ENCODE measurements around the gene ENTREP1.
"Not testable (repeated sequence)": the region's sequence is repeated elsewhere in the genome, so short reads cannot be mapped to it uniquely, and the experiment has no call there.

Gene ENTREP1

GRCh38 chr9:69370430-69370829, 45.4 kb downstream of the ENTREP1 start:
- DNase-seq = no peak

- DNase-seq = no peak
Observed at GRCh38 chr9:69371001-69371400, 46.0 kb downstream of the ENTREP1 start.

- DNase-seq = no peak
Observed at GRCh38 chr9:69376651-69377050, 51.6 kb downstream of the ENTREP1 start.

- no peak for DNase-seq
Observed at GRCh38 chr9:69377291-69377690, 52.3 kb downstream of the ENTREP1 start.

- no peak for DNase-seq
Observed at GRCh38 chr9:69377981-69378380, 53.0 kb downstream of the ENTREP1 start.

- DNase-seq = no peak
Observed at GRCh38 chr9:69379270-69379982, 54.4 kb downstream of the ENTREP1 start.

- no peak for DNase-seq
Observed at GRCh38 chr9:69380301-69380700, 55.3 kb downstream of the ENTREP1 start.

- no peak for DNase-seq
Observed at GRCh38 chr9:69380811-69381210, 55.8 kb downstream of the ENTREP1 start.

GRCh38 chr9:69382135-69382534, 57.1 kb downstream of the ENTREP1 start:
- DNase-seq = no peak

GRCh38 chr9:69385581-69386033, 60.6 kb downstream of the ENTREP1 start:
- no peak for DNase-seq

GRCh38 chr9:69386651-69387050, 61.6 kb downstream of the ENTREP1 start:
- no peak for DNase-seq

GRCh38 chr9:69388596-69388995, 63.6 kb downstream of the ENTREP1 start:
- no peak for DNase-seq

- DNase-seq = no peak
Observed at GRCh38 chr9:69389437-69389995, 64.5 kb downstream of the ENTREP1 start.

- no peak for DNase-seq
Observed at GRCh38 chr9:69391487-69391886, 66.5 kb downstream of the ENTREP1 start.

GRCh38 chr9:69391946-69392345, 66.9 kb downstream of the ENTREP1 start:
- no peak for DNase-seq

GRCh38 chr9:69392826-69393225, 67.8 kb downstream of the ENTREP1 start:
- no peak for DNase-seq

GRCh38 chr9:69393425-69393824, 68.4 kb downstream of the ENTREP1 start:
- DNase-seq = no peak

- no peak for DNase-seq
Observed at GRCh38 chr9:69395718-69396117, 70.7 kb downstream of the ENTREP1 start.

GRCh38 chr9:69396759-69397158, 71.7 kb downstream of the ENTREP1 start:
- no peak for DNase-seq

- DNase-seq = no peak
Observed at GRCh38 chr9:69397384-69398214, 72.6 kb downstream of the ENTREP1 start.

GRCh38 chr9:69400470-69400869, 75.5 kb downstream of the ENTREP1 start:
- DNase-seq = no peak

- not testable (repeated sequence) for DNase-seq
Observed at GRCh38 chr9:69409936-69410335, 84.9 kb downstream of the ENTREP1 start.

GRCh38 chr9:69411246-69411645, 86.2 kb downstream of the ENTREP1 start:
- no peak for DNase-seq

Data from activated CD4-positive, CD25-positive, alpha-beta regulatory T cell treated with anti-CD3 and anti-CD28 coated beads, Interleukin-2, amount 50 U/mL, for 72 hours (primary cell).